GM12864 (cell line): ENCODE results near the gene PLOD1.

ENCODE experiments used
- DNase-seq: peaks from one replicate; pipeline ENCODE4 v3.0.0-alpha.2; 2011; ENCODE audit warnings: low read depth
- H3K4me3 ChIP-seq: 2 replicates; pipeline ENCODE4 v1.5.1; 2011; ENCODE audit warnings: mild to moderate bottlenecking, low read depth, low read length, control low read depth
- TF ChIP-seq, protein P1 (sequence below): IDR thresholded peaks from 2 replicates; pipeline ENCODE4 v1.5.1; 2011; ENCODE audit warnings: low read depth, mild to moderate bottlenecking, moderate library complexity, low read length, control low read depth, inconsistent platforms; ENCODE audit errors: missing control alignments

PLOD1 gene

GRCh38 chr1:11914024-11914423, 20.5 kb upstream of the PLOD1 start:
- DNase-seq, result no peak
- no peak overlapping the region for H3K4me3 ChIP-seq
- TF ChIP-seq, protein P1, sequence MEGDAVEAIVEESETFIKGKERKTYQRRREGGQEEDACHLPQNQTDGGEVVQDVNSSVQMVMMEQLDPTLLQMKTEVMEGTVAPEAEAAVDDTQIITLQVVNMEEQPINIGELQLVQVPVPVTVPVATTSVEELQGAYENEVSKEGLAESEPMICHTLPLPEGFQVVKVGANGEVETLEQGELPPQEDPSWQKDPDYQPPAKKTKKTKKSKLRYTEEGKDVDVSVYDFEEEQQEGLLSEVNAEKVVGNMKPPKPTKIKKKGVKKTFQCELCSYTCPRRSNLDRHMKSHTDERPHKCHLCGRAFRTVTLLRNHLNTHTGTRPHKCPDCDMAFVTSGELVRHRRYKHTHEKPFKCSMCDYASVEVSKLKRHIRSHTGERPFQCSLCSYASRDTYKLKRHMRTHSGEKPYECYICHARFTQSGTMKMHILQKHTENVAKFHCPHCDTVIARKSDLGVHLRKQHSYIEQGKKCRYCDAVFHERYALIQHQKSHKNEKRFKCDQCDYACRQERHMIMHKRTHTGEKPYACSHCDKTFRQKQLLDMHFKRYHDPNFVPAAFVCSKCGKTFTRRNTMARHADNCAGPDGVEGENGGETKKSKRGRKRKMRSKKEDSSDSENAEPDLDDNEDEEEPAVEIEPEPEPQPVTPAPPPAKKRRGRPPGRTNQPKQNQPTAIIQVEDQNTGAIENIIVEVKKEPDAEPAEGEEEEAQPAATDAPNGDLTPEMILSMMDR, result no peak

DNA sequence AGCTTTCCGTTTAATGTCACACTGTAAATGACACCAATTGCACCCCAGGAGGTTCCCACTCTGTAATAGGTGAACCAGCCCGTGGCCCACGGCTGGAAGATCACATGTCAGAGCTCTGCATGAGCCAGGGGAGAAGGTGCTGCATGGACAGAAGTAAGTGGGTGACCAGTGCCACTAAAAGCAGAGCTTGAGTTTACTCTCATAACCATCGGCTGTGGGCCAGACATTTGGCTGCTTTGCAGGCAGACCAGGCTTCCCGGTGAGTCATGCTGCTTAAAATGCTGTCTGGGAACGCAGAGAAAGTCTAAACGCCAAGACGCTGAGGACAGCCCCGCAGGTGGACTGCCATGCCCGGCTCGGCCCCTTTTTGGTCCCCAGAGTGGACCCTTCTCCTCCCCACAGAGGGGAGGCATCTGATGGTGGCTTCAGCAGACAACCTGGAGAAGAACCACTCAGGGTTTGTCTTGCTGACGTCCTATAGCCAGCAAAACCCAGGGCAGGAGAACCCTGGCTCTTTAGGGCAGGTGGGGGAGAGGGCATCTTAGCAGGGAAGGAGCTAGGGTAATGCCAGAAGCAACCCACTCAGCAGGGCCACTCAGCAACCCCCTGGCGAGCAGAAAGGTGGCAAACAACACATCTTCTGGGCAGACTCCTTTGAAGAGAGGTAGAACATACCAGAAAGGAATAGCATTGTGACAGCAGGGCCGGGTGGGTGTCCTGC, 15.6 kb upstream of the PLOD1 start:
- no peak overlapping the region for H3K4me3 ChIP-seq
- TF ChIP-seq, protein P1, result no peak
- DNase-seq, result no peak

DNA sequence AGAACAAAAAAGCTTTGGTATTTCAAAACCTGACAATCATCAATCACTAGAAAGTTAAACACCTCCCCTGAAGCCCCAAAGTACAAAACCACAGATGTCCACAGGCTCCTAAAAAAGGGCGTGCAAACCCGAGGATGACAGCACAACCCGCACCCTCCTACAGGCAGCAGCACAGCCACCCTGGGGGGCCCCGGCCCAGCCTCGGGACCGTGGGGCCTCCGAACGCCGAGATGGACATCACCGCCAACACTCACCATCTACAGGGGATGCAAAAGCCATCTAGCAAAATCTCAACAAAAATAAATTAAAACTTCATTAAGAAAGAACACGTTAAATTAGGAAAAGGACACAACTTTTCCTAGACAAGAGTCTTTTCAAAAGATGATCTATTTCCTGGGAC, 14.9 kb upstream of the PLOD1 start:
- DNase-seq, result no peak
- no peak overlapping the region for H3K4me3 ChIP-seq
- TF ChIP-seq, protein P1, result no peak

DNA sequence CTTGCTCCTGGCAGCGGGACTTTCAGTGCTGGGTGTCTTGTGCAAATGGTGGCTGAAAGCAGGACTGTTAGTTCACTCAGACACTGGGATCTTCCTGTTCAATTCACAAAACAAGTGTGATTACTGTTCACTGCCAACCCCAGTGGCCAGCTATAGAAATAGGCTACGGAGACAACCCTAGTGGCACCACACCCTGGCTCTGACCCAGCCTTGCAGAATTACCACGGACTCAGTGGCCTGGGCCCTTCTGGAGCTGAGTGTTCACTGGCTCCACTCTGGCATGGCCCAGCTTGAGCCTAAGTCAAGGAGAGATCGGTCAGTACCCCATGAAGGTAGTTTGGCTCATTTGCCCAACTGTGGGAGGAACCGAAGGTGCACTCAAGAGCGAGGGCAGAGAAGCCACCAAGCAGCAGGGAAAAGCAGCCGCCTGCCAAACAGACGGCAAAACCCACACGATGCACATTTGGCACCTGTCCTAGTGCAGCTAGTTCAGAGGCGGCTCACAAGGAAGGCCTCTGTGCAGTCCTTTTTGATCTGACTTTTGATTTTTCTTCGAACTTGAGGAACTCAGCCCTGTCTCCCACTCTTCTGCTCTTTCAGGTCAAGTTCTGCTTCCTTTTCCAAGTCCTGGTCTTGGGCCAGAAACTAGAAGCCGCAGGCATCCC, 14.1 kb upstream of the PLOD1 start:
- TF ChIP-seq, protein P1, result no peak
- no peak for DNase-seq
- no peak overlapping the region for H3K4me3 ChIP-seq

GRCh38 chr1:11921022-11921421, 13.5 kb upstream of the PLOD1 start:
- no peak overlapping the region for H3K4me3 ChIP-seq
- TF ChIP-seq, protein P1, result no peak
- no peak for DNase-seq

GRCh38 chr1:11923069-11923826, 11.3 kb upstream of the PLOD1 start:
- TF ChIP-seq, protein P1, result no peak
- peak overlapping the region; percentile 73; the same call in 1 of the 2 replicates for H3K4me3 ChIP-seq
- DNase-seq, result no peak
